HCT116 (cell line): ENCODE data around the gene TMEM244. TPM values are rescaled to one million over a fixed set of nuclear protein-coding genes. Genes with fewer than 3 reads are reported as not detected.
A peak's percentile ranks its signal among the peaks of the same experiment; 100 is the strongest.

Experiments used
- ATAC-seq: fragments of 200-7000 bp; cut with Tn5 transposase; 2 replicates; pipeline ENCODE4 v1.9.1; 2020; ENCODE audit warnings: mild to moderate bottlenecking, moderate library complexity
- BruUV-seq: library from RNA; stranded (reverse); fragments of 400-500 nt; replicated peaks from 2 replicates; lab custom pipeline; 2021; lab: Mats Ljungman, UMichigan
- CTCF ChIA-PET: fragments of 300-600 bp; sonication (Branson Sonifier 250); formaldehyde crosslinking; loops from one replicate; lab custom pipeline; 2021; ENCODE audit warnings: antibody characterized with exemption; lab: Charles Lee
- POLR2A ChIA-PET: fragments of 300-600, 350-600 bp; sonication (Branson Sonifier 250); formaldehyde crosslinking; loops from one replicate; lab custom pipeline; 2021; ENCODE audit warnings: antibody characterized with exemption; lab: Charles Lee
- RAD21 ChIA-PET, 2 experiments: fragments of 300-600 bp; sonication (Branson Sonifier 250); formaldehyde crosslinking; loops; one replicate each; lab custom pipeline; 2023; ENCODE audit warnings: low total read pairs in 2 of 2; ENCODE audit not compliant: uncharacterized antibody in 2 of 2, unreplicated experiment in 2 of 2, low non-redundant PET in 1 of 2; lab: Charles Lee
- DNase-seq: peaks from one replicate; pipeline ENCODE4 v3.0.0-alpha.2; 2010; ENCODE audit warnings: low read depth, low spot score
- H2AFZ ChIP-seq: fragments of 200-600 bp; shearing (Covaris generic), sonication (generic); 2 replicates; pipeline ENCODE4 v1.6.1; 2017; ENCODE audit warnings: low read depth, mixed run types, mixed read lengths, antibody characterized with exemption, low read length; ENCODE audit not compliant: poor library complexity, severe bottlenecking
- H3K27ac ChIP-seq: 2 replicates; pipeline ENCODE4 v1.5.1; 2012; ENCODE audit warnings: low read depth, low read length
- H3K27me3 ChIP-seq: fragments of 200-600 bp; sonication (generic); 2 replicates; pipeline ENCODE4 v1.6.1; 2016; ENCODE audit warnings: mixed run types, low read length, mixed read lengths; ENCODE audit not compliant: insufficient read depth
- H3K36me3 ChIP-seq, 2 experiments: fragments of 200-500 bp in 1 of 2; fragments of 200-600 bp in 1 of 2; sonication (Bioruptor generic) in 1 of 2; sonication (generic) in 1 of 2; 2 replicates each; pipeline versions ENCODE4 v1.5.1 to v1.6.1; 2014 to 2016; ENCODE audit warnings: low read length in 2 of 2, inconsistent platforms in 1 of 2, mixed read lengths in 1 of 2, mixed run types in 1 of 2; ENCODE audit not compliant: insufficient read depth in 2 of 2, control insufficient read depth in 1 of 2
- H3K4me1 ChIP-seq, 2 experiments: fragments of 200-600 bp in 1 of 2; sonication (generic) in 1 of 2; 2 replicates each; pipeline versions ENCODE4 v1.5.1 to v1.6.1; 2012 to 2017; ENCODE audit warnings: low read length in 2 of 2, inconsistent platforms in 1 of 2, mild to moderate bottlenecking in 1 of 2, mixed read lengths in 1 of 2, mixed run types in 1 of 2, moderate library complexity in 1 of 2; ENCODE audit not compliant: insufficient read depth in 2 of 2, control insufficient read depth in 1 of 2
- H3K4me2 ChIP-seq: fragments of 200-600 bp; sonication (generic); 2 replicates; pipeline ENCODE4 v1.6.1; 2017; ENCODE audit warnings: mixed run types, low read length, mixed read lengths
- H3K4me3 ChIP-seq, 2 experiments: fragments of 200-600 bp in 1 of 2; sonication (generic) in 1 of 2; replicated peaks in 1 of 2; 2 replicates each; pipeline ENCODE4 v1.5.1; 2011 to 2016; ENCODE audit warnings: low read length in 2 of 2, control low read depth in 1 of 2, low read depth in 1 of 2, mild to moderate bottlenecking in 1 of 2, mixed read lengths in 1 of 2, mixed run types in 1 of 2
- H3K79me2 ChIP-seq: fragments of 200-600 bp; sonication (generic); 2 replicates; pipeline ENCODE4 v1.6.1; 2017; ENCODE audit warnings: mild to moderate bottlenecking, mixed run types, low read length, moderate library complexity, mixed read lengths; ENCODE audit not compliant: insufficient read depth
- H3K9ac ChIP-seq: fragments of 200-600 bp; sonication (generic); 2 replicates; pipeline ENCODE4 v1.6.1; 2016; ENCODE audit warnings: low read length, mixed read lengths
- H3K9me2 ChIP-seq: fragments of 200-600 bp; sonication (generic), shearing (Covaris generic); 2 replicates; pipeline ENCODE4 v1.6.1; 2017; ENCODE audit warnings: mixed run types, mild to moderate bottlenecking, moderate library complexity; ENCODE audit not compliant: insufficient read depth
- H3K9me3 ChIP-seq, 2 experiments: fragments of 200-500 bp in 1 of 2; fragments of 200-600 bp in 1 of 2; sonication (Bioruptor generic) in 1 of 2; sonication (generic) in 1 of 2; 2 replicates each; pipeline ENCODE4 v1.6.1; 2014 to 2017; ENCODE audit warnings: low read length in 2 of 2, mixed read lengths in 2 of 2, inconsistent platforms in 1 of 2, low read depth in 1 of 2, mild to moderate bottlenecking in 1 of 2, mixed run types in 1 of 2, moderate library complexity in 1 of 2; ENCODE audit not compliant: control insufficient read depth in 1 of 2, insufficient read depth in 1 of 2
- H4K20me1 ChIP-seq: fragments of 200-600 bp; sonication (generic), shearing (Covaris generic); 2 replicates; pipeline ENCODE4 v1.6.1; 2017; ENCODE audit warnings: mixed run types, mild to moderate bottlenecking, moderate library complexity; ENCODE audit not compliant: insufficient read depth
- CBX3 ChIP-seq: IDR thresholded peaks from 2 replicates; pipeline ENCODE4 v1.6.1; 2012; ENCODE audit warnings: low read depth
- CEBPB ChIP-seq: IDR thresholded peaks from 2 replicates; pipeline ENCODE4 v1.6.1; 2012; ENCODE audit warnings: low read depth
- EGR1 ChIP-seq: IDR thresholded peaks from 2 replicates; pipeline ENCODE4 v1.6.1; 2012; ENCODE audit warnings: low read depth
- ELF1 ChIP-seq: IDR thresholded peaks from 2 replicates; pipeline ENCODE4 v1.6.1; 2012; ENCODE audit warnings: low read depth, borderline replicate concordance
- EZH2 ChIP-seq: fragments of 200-600 bp; sonication (generic); IDR thresholded peaks from 2 replicates; pipeline ENCODE4 v1.6.1; 2017; ENCODE audit warnings: antibody characterized with exemption, mixed run types
- EZH2phosphoT487 ChIP-seq: fragments of 200-600 bp; IDR thresholded peaks from 2 replicates; pipeline ENCODE4 v1.6.1; 2018; ENCODE audit warnings: antibody characterized with exemption, borderline replicate concordance
- POLR2A ChIP-seq: IDR thresholded peaks from 2 replicates; pipeline ENCODE4 v1.7.0; 2011; ENCODE audit warnings: borderline replicate concordance; ENCODE audit not compliant: insufficient read depth, insufficient read length; ENCODE audit errors: extremely low read depth
- POLR2AphosphoS5 ChIP-seq: IDR thresholded peaks from 2 replicates; pipeline ENCODE4 v1.6.1; 2011; ENCODE audit warnings: mild to moderate bottlenecking, low read depth, low read length, moderate library complexity
- RAD21 ChIP-seq: IDR thresholded peaks from 2 replicates; pipeline ENCODE4 v1.6.1; 2012; ENCODE audit warnings: low read depth, mild to moderate bottlenecking
- SIN3A ChIP-seq: IDR thresholded peaks from 2 replicates; pipeline ENCODE4 v1.6.1; 2012; ENCODE audit warnings: low read depth
- SP1 ChIP-seq: IDR thresholded peaks from 2 replicates; pipeline ENCODE4 v1.6.1; 2012; ENCODE audit warnings: low read depth
- SRF ChIP-seq: IDR thresholded peaks from 2 replicates; pipeline ENCODE4 v1.6.1; 2012; ENCODE audit warnings: low read depth
- YY1 ChIP-seq: IDR thresholded peaks from 2 replicates; pipeline ENCODE4 v1.6.1; 2011; ENCODE audit warnings: low read length, low read depth, moderate library complexity, mild to moderate bottlenecking; ENCODE audit not compliant: insufficient replicate concordance; ENCODE audit errors: extremely low read depth
- ZFX ChIP-seq: fragments of 450-650 bp; IDR thresholded peaks from 2 replicates; pipeline ENCODE4 v1.6.1; 2017
- intact Hi-C: fragments of 100-400 bp; cut with micrococcal nuclease; formaldehyde crosslinking; loops from 2 replicates; pipeline ENCODE4 v1.10.0; 2022
- total RNA-seq: library from RNA; stranded (reverse); gene quantifications from one replicate; pipeline ENCODE4 v1.2.1, GENCODE V29; 2021; ENCODE audit not compliant: unreplicated experiment
- TF ChIP-seq, protein P1 (sequence below): IDR thresholded peaks from 2 replicates; pipeline ENCODE4 v1.6.1; 2011; ENCODE audit warnings: mild to moderate bottlenecking, low read length, moderate library complexity; ENCODE audit not compliant: insufficient replicate concordance; ENCODE audit errors: extremely low read depth
- TF ChIP-seq, protein P2 (sequence below): IDR thresholded peaks from 2 replicates; pipeline ENCODE4 v1.6.1; 2012
- TF ChIP-seq, protein P3 (sequence below), 3 experiments: fragments of 200-600 bp in 1 of 3; sonication (generic) in 1 of 3; IDR thresholded peaks in 2 of 3; conservative IDR thresholded peaks in 1 of 3; 2 replicates each; pipeline ENCODE4 v1.5.1; 2012 to 2017; ENCODE audit warnings: low read depth in 2 of 3, low read length in 2 of 3, antibody characterized with exemption in 1 of 3, borderline replicate concordance in 1 of 3, control low read depth in 1 of 3, mild to moderate bottlenecking in 1 of 3, mixed read lengths in 1 of 3, mixed run types in 1 of 3, moderate library complexity in 1 of 3; ENCODE audit not compliant: insufficient read depth in 1 of 3
- TF ChIP-seq, protein P4 (sequence below): IDR thresholded peaks from 2 replicates; pipeline ENCODE4 v1.6.1; 2012
- TF ChIP-seq, protein P5 (sequence below): IDR thresholded peaks from 2 replicates; pipeline ENCODE4 v1.6.1; 2012; ENCODE audit warnings: low read depth

Gene TMEM244
- total RNA-seq, 1 experiment from 2014 or later: not detected

DNA sequence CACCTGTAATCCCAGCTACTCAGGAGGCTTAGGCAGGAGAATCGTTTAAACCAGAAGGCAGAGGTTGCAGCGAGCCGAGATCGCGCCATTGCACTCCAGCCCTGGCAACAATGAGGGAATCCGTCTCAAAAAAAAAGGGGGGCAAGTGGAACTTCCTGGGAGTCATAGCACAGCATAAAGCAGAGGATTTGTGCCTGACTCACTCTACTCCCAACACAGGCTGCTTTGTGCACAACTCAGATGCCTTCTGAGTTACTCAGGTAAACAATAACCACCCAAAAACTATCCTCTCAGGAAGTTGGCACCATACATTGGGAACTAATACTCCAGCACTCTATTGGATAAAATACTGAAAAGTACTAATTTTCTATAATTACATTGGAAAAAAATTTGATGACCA lies 2.5 kb upstream of the TMEM244 start (continued):
- TF ChIP-seq, protein P1, sequence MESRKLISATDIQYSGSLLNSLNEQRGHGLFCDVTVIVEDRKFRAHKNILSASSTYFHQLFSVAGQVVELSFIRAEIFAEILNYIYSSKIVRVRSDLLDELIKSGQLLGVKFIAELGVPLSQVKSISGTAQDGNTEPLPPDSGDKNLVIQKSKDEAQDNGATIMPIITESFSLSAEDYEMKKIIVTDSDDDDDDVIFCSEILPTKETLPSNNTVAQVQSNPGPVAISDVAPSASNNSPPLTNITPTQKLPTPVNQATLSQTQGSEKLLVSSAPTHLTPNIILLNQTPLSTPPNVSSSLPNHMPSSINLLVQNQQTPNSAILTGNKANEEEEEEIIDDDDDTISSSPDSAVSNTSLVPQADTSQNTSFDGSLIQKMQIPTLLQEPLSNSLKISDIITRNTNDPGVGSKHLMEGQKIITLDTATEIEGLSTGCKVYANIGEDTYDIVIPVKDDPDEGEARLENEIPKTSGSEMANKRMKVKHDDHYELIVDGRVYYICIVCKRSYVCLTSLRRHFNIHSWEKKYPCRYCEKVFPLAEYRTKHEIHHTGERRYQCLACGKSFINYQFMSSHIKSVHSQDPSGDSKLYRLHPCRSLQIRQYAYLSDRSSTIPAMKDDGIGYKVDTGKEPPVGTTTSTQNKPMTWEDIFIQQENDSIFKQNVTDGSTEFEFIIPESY: no peak
- TF ChIP-seq, protein P2, sequence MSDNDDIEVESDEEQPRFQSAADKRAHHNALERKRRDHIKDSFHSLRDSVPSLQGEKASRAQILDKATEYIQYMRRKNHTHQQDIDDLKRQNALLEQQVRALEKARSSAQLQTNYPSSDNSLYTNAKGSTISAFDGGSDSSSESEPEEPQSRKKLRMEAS: peak; percentile 26; the same call in 1 of the 2 replicates
- TF ChIP-seq RAD21 (no peak), ELF1 (no peak), EGR1 (no peak), SP1 (peak; percentile 64), EZH2phosphoT487 (no peak), POLR2A (no peak), SIN3A (no peak), CBX3 (peak; percentile 75; the same call in 1 of the 2 replicates), ZFX (no peak)
- TF ChIP-seq, protein P3, sequence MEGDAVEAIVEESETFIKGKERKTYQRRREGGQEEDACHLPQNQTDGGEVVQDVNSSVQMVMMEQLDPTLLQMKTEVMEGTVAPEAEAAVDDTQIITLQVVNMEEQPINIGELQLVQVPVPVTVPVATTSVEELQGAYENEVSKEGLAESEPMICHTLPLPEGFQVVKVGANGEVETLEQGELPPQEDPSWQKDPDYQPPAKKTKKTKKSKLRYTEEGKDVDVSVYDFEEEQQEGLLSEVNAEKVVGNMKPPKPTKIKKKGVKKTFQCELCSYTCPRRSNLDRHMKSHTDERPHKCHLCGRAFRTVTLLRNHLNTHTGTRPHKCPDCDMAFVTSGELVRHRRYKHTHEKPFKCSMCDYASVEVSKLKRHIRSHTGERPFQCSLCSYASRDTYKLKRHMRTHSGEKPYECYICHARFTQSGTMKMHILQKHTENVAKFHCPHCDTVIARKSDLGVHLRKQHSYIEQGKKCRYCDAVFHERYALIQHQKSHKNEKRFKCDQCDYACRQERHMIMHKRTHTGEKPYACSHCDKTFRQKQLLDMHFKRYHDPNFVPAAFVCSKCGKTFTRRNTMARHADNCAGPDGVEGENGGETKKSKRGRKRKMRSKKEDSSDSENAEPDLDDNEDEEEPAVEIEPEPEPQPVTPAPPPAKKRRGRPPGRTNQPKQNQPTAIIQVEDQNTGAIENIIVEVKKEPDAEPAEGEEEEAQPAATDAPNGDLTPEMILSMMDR (IDR thresholded peaks at IDR 0.05 in 2 of 3, conservative IDR thresholded peaks at IDR 0.05 in 1 of 3; ENCODE audit: borderline replicate concordance in 1 of 3, insufficient read depth in 1 of 3, low read depth in 2 of 3, low read length in 2 of 3): no peak

DNA sequence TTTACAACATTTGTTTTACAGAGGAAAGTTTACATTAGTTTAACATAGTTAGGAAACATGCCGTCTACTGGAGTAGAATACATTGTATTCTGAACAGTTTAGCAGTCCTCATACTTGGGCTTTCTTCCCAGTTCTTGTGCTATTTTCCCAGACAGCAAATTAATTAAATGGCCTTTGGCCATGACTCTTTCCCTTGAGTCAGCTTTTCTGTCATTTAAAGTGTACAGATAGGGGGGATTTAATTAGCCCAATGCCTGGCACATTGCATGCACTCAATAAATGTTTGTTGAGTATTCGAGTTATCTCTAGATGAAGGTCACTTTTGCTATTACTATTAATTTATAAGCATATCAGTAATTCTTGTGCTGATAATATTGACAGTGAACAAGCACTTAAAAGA lies 1.6 kb downstream of the TMEM244 start:
- no peaks in the 10 kb centered on the region for H3K36me3 ChIP-seq
- H3K27me3 ChIP-seq: no peaks in the 10 kb centered on the region
- H3K79me2 ChIP-seq: no peaks in the 10 kb centered on the region
- peaks cover 13 to 32% of the 10 kb centered on the region in 2 experiments for H3K4me1 ChIP-seq
- DNase-seq (no peak), ATAC-seq (no peak)
- no peak overlapping the region for H3K9ac ChIP-seq
- intact Hi-C loops: no loop called here
- no peak overlapping the region for H3K27ac ChIP-seq
- POLR2A ChIA-PET: no interaction called here
- H3K4me3 ChIP-seq: no peak overlapping the region
- CTCF ChIA-PET: no interaction called here
- H3K9me3 ChIP-seq: no peaks in the 10 kb centered on the region; a peak in 1 of 4 replicates
- peak overlapping the region; percentile 87 for H2AFZ ChIP-seq
- H4K20me1 ChIP-seq: no peaks in the 10 kb centered on the region
- no peak overlapping the region for H3K4me2 ChIP-seq
- no TSS peak for BruUV-seq
- H3K9me2 ChIP-seq: no peaks in the 10 kb centered on the region; the same call in 1 of the 2 replicates
- RAD21 ChIA-PET: no interaction called here
- TF ChIP-seq RAD21 (no peak), CEBPB (no peak), POLR2AphosphoS5 (no peak), CBX3 (no peak), EZH2 (no peak), EGR1 (no peak), SRF (no peak), SIN3A (no peak), YY1 (no peak), SP1 (no peak)
- TF ChIP-seq, protein P4, sequence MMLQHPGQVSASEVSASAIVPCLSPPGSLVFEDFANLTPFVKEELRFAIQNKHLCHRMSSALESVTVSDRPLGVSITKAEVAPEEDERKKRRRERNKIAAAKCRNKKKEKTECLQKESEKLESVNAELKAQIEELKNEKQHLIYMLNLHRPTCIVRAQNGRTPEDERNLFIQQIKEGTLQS: no peak
- TF ChIP-seq, protein P5, sequence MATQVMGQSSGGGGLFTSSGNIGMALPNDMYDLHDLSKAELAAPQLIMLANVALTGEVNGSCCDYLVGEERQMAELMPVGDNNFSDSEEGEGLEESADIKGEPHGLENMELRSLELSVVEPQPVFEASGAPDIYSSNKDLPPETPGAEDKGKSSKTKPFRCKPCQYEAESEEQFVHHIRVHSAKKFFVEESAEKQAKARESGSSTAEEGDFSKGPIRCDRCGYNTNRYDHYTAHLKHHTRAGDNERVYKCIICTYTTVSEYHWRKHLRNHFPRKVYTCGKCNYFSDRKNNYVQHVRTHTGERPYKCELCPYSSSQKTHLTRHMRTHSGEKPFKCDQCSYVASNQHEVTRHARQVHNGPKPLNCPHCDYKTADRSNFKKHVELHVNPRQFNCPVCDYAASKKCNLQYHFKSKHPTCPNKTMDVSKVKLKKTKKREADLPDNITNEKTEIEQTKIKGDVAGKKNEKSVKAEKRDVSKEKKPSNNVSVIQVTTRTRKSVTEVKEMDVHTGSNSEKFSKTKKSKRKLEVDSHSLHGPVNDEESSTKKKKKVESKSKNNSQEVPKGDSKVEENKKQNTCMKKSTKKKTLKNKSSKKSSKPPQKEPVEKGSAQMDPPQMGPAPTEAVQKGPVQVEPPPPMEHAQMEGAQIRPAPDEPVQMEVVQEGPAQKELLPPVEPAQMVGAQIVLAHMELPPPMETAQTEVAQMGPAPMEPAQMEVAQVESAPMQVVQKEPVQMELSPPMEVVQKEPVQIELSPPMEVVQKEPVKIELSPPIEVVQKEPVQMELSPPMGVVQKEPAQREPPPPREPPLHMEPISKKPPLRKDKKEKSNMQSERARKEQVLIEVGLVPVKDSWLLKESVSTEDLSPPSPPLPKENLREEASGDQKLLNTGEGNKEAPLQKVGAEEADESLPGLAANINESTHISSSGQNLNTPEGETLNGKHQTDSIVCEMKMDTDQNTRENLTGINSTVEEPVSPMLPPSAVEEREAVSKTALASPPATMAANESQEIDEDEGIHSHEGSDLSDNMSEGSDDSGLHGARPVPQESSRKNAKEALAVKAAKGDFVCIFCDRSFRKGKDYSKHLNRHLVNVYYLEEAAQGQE: no peak
